Measurements from ENCODE around the gene FHOD1. TPM values are rescaled to one million over a fixed set of nuclear protein-coding genes. Genes with fewer than 3 reads are reported as not detected.

The FHOD1 gene
- total RNA-seq, 2 donors from 2014 or later: 5.3 to 11.6 TPM

DNA sequence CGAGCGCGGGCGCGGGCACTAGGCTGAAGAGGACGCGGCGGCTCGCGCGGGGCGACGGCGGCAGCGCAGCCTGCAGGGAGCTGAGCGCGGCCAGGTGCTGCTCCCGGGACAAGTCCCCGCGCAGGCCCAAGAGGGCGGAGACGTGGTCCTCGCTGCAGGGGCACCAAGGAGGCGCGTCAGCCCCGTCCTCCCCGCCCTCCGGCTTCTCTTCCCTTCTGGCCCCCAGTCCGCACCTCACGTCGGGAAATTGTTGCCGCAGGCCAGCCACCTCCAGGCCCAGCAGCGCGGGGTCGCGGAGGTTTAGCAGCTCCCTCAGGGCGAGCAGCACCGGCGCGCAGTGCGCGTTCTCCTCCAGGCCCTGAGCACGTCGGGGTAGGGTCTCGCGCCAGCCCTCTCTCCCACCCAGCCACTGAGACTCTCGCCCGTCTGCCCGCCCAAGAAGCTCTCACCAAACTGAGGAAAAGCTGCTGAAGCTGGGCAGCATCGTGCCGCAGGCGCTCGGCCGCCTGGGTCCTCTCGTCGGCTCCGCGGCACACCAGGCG lies 62.8 kb downstream of the FHOD1 start:
- no peaks in the 10 kb centered on the region for H3K27me3 ChIP-seq
- H3K27ac ChIP-seq: peak overlapping the region; percentile 89 to 97
- DNase-seq (ENCODE audit: low spot score): no peak
- no peaks in the 10 kb centered on the region for H3K36me3 ChIP-seq
- H3K9me3 ChIP-seq: no peaks in the 10 kb centered on the region
- peak overlapping the region; percentile 68 to 72 for H3K4me3 ChIP-seq
- peaks cover 0 to 29% of the 10 kb centered on the region in 2 donors for H3K4me1 ChIP-seq
- TF ChIP-seq, protein P1, sequence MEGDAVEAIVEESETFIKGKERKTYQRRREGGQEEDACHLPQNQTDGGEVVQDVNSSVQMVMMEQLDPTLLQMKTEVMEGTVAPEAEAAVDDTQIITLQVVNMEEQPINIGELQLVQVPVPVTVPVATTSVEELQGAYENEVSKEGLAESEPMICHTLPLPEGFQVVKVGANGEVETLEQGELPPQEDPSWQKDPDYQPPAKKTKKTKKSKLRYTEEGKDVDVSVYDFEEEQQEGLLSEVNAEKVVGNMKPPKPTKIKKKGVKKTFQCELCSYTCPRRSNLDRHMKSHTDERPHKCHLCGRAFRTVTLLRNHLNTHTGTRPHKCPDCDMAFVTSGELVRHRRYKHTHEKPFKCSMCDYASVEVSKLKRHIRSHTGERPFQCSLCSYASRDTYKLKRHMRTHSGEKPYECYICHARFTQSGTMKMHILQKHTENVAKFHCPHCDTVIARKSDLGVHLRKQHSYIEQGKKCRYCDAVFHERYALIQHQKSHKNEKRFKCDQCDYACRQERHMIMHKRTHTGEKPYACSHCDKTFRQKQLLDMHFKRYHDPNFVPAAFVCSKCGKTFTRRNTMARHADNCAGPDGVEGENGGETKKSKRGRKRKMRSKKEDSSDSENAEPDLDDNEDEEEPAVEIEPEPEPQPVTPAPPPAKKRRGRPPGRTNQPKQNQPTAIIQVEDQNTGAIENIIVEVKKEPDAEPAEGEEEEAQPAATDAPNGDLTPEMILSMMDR (IDR thresholded peaks at IDR 0.05): no peak

DNA sequence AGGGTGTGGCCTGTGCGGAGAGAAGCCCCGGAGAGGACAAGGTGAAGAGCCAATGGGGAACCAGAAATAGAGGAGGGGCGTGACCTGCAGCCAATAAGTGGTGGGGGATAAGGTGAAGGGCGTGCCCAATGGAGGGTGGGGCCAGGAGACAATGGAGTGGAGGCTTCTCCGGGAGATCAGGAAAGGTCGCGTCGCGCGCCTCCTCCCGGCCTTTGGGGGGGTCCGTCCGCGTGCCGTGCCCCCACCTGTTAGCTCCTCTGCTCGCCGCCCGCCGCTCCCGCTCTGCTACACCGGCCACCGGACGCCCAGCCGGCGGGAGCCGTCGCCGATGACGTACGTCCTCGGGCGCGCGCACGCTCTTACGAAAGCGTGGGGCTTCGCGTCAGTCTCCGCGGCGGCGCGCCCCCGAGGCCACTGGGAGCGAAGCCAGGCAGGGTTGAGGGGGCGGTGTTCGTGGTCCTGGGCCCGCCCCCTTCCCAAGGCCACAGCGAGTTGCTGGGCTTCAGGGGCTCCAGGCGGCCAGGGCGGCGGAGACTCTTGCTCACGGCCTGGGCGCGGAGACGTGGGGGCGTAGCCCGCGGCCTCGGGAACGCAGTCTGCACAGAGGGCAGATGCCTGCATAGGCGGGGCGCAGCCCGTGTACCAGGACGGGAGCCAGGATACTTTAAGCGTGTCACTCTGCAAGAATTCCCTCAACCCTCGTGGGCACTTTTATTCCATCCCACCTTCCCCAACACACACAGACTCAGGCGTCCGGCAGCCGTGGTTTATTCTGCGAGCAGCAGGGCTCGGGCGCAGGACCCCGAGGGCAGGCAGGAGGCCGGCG lies 63.4 kb downstream of the FHOD1 start, which contains the start of gene MATCAP1:
TSS of gene MATCAP1 (minus strand) at position 337 of the 826 bp plus-strand sequence. CDS start 3,353 bp downstream, outside the sequence.
- no peaks in the 10 kb centered on the region for H3K27me3 ChIP-seq
- peak; percentile 98 for DNase-seq (ENCODE audit: low spot score)
- H3K4me3 ChIP-seq: peak within 1 kb of the TSS; percentile 68 to 72
- H3K4me1 ChIP-seq: peaks cover 0 to 32% of the 10 kb centered on the region in 2 donors
- TF ChIP-seq, protein P1 (IDR thresholded peaks at IDR 0.05): no peak
- H3K36me3 ChIP-seq: no peaks in the 10 kb centered on the region
- H3K9me3 ChIP-seq: no peaks in the 10 kb centered on the region
- H3K27ac ChIP-seq: peak within 1 kb of the TSS; percentile 89 to 97

DNA sequence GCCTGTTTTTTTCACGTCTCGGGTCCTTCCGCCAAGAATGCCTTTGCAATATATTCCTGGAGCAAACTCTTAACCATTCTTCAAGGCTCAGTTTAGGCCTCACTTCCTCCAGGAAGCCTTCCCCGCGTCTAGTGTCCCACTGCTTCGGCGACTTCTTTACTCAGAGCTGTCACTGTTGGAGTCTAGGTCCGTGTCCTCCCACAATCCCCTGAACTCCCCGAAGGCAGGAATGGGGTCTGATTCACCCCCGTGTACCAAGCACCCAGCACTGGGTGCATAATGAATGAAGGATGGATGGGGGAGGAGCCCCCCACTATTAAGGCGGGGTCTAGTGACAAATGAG lies 64.0 kb downstream of the FHOD1 start:
- Histone ChIP-seq H3K27me3 (no peaks in the 10 kb centered on the region), H3K9me3 (no peaks in the 10 kb centered on the region), H3K4me1 (peaks cover 0 to 38% of the 10 kb centered on the region in 2 donors), H3K4me3 (peak overlapping the region; percentile 68 to 72), H3K27ac (peak overlapping the region; percentile 89 to 97), H3K36me3 (no peaks in the 10 kb centered on the region)
- TF ChIP-seq, protein P1 (IDR thresholded peaks at IDR 0.05): no peak
- no peak for DNase-seq (ENCODE audit: low spot score)

DNA sequence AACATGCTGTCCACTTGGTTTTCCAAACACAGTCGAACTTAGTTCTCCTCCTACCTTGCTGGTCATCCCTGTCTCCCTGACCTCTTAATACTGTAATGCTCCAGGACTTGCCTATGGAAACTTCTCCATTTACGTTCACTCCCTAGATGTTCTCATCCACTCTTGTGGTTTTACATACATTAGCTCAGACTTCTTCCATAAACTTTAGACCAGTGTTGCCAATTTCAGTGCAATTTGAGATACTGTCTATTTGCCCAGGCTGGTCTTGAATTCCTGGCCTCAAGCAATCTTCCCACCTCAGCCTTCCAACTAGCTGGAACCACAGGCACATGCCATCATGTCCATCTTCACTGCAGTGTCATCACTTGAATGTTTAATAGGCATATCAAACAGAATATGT lies 65.0 kb downstream of the FHOD1 start:
- no peak overlapping the region for H3K4me3 ChIP-seq
- no peaks in the 10 kb centered on the region for H3K9me3 ChIP-seq
- no peak for DNase-seq (ENCODE audit: low spot score)
- H3K27me3 ChIP-seq: no peaks in the 10 kb centered on the region
- TF ChIP-seq, protein P1 (IDR thresholded peaks at IDR 0.05): no peak
- H3K27ac ChIP-seq: peak overlapping the region; percentile 22 to 89
- H3K4me1 ChIP-seq: peaks cover 0 to 46% of the 10 kb centered on the region in 2 donors
- H3K36me3 ChIP-seq: no peaks in the 10 kb centered on the region

DNA sequence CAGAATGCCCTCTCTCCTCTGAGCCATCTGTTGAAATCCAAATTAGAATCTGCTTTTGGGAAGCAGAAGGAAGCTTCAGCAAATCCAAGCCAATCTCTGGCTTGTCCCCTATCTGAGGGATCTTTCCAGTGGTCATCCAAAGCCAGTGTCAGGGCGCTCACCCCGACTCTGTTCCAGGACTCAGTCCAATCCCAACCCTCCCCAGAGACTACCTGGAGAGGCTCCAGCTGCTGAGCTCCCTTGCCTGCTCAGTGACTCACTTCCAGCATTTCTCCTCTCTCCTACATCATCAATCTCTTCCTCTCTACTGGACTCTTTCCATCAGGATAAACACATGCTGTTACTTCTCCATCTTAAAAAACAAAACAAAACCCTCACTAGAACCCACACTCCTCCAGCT lies 65.9 kb downstream of the FHOD1 start:
- no peak for DNase-seq (ENCODE audit: low spot score)

More for the DNA sequence above, 65.9 kb downstream of the FHOD1 start:
- Histone ChIP-seq H3K4me3 (no peak overlapping the region), H3K27me3 (no peaks in the 10 kb centered on the region), H3K27ac (peak overlapping the region; percentile 22 to 41), H3K4me1 (peaks cover 0 to 46% of the 10 kb centered on the region in 2 donors), H3K36me3 (no peaks in the 10 kb centered on the region), H3K9me3 (no peaks in the 10 kb centered on the region)
- TF ChIP-seq, protein P1 (IDR thresholded peaks at IDR 0.05): no peak
